Fibroblast of the aortic adventitia (primary cell): Measurements from ENCODE around the gene CUBN. TPM values are rescaled to one million over a fixed set of nuclear protein-coding genes. Genes with fewer than 3 reads are reported as not detected.

Source experiments
- DNase-seq: peaks from one replicate; pipeline ENCODE4 v3.0.0-alpha.2; 2010; ENCODE audit warnings: low read depth
- H3K4me3 ChIP-seq: 2 replicates; pipeline ENCODE4 v1.5.1; 2011; ENCODE audit warnings: low read depth, mild to moderate bottlenecking, control low read depth, low read length, moderate library complexity
- total RNA-seq: library from RNA; depleted of rRNA; stranded (reverse); fragments of >200 nt; gene quantifications from 2 replicates; pipeline ENCODE4 v1.2.3, GENCODE V29; 2012; ENCODE audit warnings: low replicate concordance
- TF ChIP-seq, protein P1 (sequence below): IDR thresholded peaks from 2 replicates; pipeline ENCODE4 v1.5.1; 2011; ENCODE audit warnings: mild to moderate bottlenecking, low read length, control low read depth, inconsistent platforms; ENCODE audit not compliant: insufficient read depth

Gene CUBN
- total RNA-seq, 1 donor, result 4.2 TPM

DNA sequence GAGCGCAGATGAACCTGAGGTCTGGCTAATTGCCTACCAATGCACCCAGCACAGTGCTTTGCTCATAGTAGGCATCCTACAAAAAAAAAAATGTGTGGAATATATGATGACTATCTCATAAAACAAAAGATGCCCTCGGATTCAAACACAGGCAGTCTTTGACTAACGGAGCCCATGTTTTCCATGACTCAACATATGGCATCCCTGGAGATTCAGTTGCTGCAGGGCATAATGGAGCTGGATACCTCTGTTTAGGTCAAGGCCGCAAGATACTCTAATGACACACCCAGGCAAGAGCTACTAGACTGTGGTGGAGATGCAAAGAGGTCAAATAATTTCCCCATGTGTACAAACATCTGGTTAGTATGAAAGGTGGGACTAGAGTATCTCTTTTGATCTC, 16.3 kb downstream of the CUBN start:
- TF ChIP-seq, protein P1, sequence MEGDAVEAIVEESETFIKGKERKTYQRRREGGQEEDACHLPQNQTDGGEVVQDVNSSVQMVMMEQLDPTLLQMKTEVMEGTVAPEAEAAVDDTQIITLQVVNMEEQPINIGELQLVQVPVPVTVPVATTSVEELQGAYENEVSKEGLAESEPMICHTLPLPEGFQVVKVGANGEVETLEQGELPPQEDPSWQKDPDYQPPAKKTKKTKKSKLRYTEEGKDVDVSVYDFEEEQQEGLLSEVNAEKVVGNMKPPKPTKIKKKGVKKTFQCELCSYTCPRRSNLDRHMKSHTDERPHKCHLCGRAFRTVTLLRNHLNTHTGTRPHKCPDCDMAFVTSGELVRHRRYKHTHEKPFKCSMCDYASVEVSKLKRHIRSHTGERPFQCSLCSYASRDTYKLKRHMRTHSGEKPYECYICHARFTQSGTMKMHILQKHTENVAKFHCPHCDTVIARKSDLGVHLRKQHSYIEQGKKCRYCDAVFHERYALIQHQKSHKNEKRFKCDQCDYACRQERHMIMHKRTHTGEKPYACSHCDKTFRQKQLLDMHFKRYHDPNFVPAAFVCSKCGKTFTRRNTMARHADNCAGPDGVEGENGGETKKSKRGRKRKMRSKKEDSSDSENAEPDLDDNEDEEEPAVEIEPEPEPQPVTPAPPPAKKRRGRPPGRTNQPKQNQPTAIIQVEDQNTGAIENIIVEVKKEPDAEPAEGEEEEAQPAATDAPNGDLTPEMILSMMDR, result no peak
- no peak for DNase-seq
- no peak overlapping the region for H3K4me3 ChIP-seq

DNA sequence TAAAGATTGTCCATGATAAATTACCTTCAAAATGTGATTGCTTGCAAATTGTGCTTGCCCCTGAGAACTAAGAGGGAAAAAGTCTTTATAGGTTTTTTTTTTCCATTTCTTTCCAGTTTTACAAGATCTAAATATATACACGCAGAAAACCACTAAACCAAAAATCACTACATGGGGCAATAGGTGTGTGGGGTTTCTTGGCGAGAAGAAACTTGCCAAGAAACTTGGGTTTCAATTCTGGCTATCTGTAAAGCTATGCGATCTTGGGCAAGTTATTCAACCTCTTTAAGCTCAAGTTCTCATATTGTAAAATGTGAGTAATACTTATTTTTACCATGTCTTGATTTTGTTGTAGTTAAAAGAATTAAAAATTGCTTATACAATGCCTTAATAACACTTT, 17.0 kb downstream of the CUBN start:
- TF ChIP-seq, protein P1, result no peak
- no peak for DNase-seq

DNA sequence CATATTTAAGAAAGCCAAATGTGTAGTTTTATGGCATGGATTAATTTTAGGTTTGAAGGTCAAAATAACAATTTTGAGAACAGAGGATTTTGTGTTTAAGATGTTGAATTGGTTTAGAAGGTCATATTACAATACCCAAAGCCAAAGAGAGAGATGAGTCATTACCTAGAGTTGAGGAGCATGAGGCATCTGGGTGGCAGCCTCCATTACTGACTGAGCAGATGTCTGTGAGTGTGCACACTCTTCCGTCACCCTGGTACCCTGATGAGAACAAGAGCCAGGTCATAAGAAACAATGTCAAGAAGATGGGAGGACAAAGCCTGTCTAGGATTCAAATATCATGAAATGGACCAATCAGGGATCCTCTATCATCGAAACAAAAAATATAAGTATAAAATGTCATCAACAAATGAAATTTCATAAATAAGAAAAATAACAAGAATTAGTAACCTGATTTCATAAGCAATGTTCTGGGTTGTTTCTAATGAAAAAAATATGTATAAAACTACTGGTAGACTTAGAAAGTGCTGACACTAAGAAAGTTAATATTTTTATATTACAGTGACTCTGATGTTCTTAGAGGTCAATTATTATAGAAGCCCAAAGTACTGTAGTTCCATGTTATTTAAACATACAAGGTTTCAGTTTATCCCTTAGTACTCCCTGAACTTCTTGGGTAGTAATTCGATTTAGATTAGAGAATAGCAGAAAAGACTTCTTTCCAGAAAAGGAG, 20.0 kb downstream of the CUBN start:
- no peak overlapping the region for H3K4me3 ChIP-seq
- DNase-seq, result peak; percentile 71
- TF ChIP-seq, protein P1, result no peak

More for the DNA sequence above, 17.0 kb downstream of the CUBN start:
- H3K4me3 ChIP-seq, result no peak overlapping the region

DNA sequence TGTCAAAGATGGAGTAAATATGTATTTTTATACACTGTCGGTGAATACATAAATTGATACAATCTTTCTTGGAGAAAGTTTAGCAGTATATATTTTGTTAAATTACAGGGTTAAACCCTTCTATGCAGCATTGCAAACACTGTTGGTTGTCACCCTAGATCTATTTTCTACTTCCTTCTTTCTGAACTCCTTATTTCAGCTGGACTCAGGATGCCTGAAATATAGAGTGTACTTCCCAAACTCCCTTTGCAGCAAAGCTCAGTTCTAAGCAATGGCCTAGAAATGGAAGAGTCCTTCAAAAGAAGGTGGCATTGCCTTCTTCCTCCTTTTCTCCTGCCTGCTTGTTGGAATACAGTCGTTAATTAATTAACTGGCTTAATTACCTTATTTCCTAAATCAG, 20.6 kb downstream of the CUBN start:
- no peak overlapping the region for H3K4me3 ChIP-seq
- DNase-seq, result no peak
- TF ChIP-seq, protein P1, result no peak

DNA sequence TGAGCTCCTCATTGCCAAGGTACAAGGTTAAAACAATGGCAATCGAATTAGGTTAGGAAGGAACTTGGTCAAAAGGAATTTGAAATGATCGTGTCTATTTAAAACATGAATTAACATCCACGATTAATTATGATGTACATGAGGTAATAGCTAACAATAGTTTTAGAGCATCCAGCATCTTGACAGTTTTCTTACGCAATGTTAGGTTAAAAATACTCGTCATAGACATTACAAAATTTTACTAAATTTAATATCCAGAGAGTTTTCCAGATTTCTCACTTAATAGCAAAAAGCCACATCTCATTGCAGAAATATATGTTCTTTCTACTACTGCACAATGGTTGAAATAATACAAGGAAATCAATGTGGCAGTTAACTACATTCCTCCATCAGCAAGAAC, 22.6 kb downstream of the CUBN start:
- TF ChIP-seq, protein P1, result no peak
- DNase-seq, result no peak

DNA sequence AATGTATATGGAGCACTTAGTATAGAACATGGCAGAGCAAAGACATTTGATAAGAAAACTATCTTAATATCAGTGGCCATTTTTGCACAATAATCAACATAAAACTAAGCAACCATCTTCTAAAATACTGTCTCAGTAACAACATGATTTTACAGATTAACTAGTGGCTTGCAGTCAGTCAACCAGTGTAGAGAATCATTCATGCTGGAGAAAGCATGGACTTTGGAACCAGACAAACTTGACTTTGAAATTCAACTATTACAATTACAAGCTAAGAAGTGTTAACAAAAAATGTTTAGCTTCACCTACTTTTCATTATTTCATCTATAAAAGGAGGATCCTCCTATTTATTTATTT, 27.7 kb downstream of the CUBN start:
- TF ChIP-seq, protein P1, result no peak
- H3K4me3 ChIP-seq, result no peak overlapping the region
- no peak for DNase-seq

More for the DNA sequence above, 22.6 kb downstream of the CUBN start:
- H3K4me3 ChIP-seq, result no peak overlapping the region
